MM.1S (cell line): ENCODE data around the gene XRCC6.

ENCODE experiments used
- DNase-seq: peaks from one replicate; pipeline ENCODE4 v3.0.0-alpha.2; 2015
- H2AFZ ChIP-seq: fragments of 300-600 bp; sonication (generic); 2 replicates; pipeline ENCODE4 v1.6.0; 2016; ENCODE audit warnings: antibody characterized with exemption, low read length
- H3F3A ChIP-seq: fragments of 300-600 bp; sonication (generic); 2 replicates; pipeline ENCODE4 v1.6.1; 2016; ENCODE audit warnings: mild to moderate bottlenecking, antibody characterized with exemption, low read length, moderate library complexity, mixed read lengths; ENCODE audit not compliant: insufficient read depth
- H3K27ac ChIP-seq: fragments of 300-600 bp; sonication (generic); 2 replicates; pipeline ENCODE4 v1.5.1; 2016; ENCODE audit warnings: mild to moderate bottlenecking, low read length
- H3K27me3 ChIP-seq: fragments of 300-600 bp; sonication (generic); replicated peaks from 2 replicates; pipeline ENCODE4 v1.6.0; 2016; ENCODE audit warnings: low read length; ENCODE audit not compliant: insufficient read depth
- H3K36me3 ChIP-seq: fragments of 300-600 bp; sonication (generic); replicated peaks from 2 replicates; pipeline ENCODE4 v1.6.1; 2016; ENCODE audit warnings: mild to moderate bottlenecking, low read length, mixed read lengths; ENCODE audit not compliant: insufficient read depth
- H3K4me1 ChIP-seq: fragments of 300-600 bp; sonication (generic); 2 replicates; pipeline ENCODE4 v1.6.1; 2016; ENCODE audit warnings: low read length, mixed read lengths
- H3K4me2 ChIP-seq: fragments of 300-600 bp; sonication (generic); 2 replicates; pipeline ENCODE4 v1.6.0; 2016; ENCODE audit warnings: low read depth, low read length
- H3K4me3 ChIP-seq: fragments of 300-600 bp; sonication (generic); 2 replicates; pipeline ENCODE4 v1.5.1; 2016; ENCODE audit warnings: low read length, mixed read lengths
- H3K79me2 ChIP-seq: fragments of 300-600 bp; sonication (generic); 2 replicates; pipeline ENCODE4 v1.6.1; 2016; ENCODE audit warnings: mixed run types, low read length, mixed read lengths
- H3K9ac ChIP-seq: fragments of 300-600 bp; sonication (generic); 2 replicates; pipeline ENCODE4 v1.6.1; 2016; ENCODE audit warnings: low read length, mixed read lengths
- H3K9me2 ChIP-seq: fragments of 300-600 bp; sonication (generic); replicated peaks from 2 replicates; pipeline ENCODE4 v1.6.1; 2016; ENCODE audit warnings: mild to moderate bottlenecking, low read length, mixed read lengths; ENCODE audit not compliant: insufficient read depth
- H3K9me3 ChIP-seq: fragments of 300-600 bp; sonication (generic); replicated peaks from 2 replicates; pipeline ENCODE4 v1.6.1; 2016; ENCODE audit warnings: mild to moderate bottlenecking, low read length, mixed read lengths; ENCODE audit not compliant: insufficient read depth
- H4K20me1 ChIP-seq: fragments of 300-600 bp; sonication (generic); 2 replicates; pipeline ENCODE4 v1.6.1; 2016; ENCODE audit warnings: mild to moderate bottlenecking, low read length, moderate library complexity, mixed read lengths; ENCODE audit not compliant: insufficient read depth
- EZH2 ChIP-seq: fragments of 300-600 bp; sonication (generic); optimal IDR thresholded peaks from 2 replicates; pipeline ENCODE3; 2017; ENCODE audit warnings: low read depth, mild to moderate bottlenecking, antibody characterized with exemption, low read length, mixed read lengths
- EZH2phosphoT487 ChIP-seq: fragments of 300-600 bp; sonication (generic); IDR thresholded peaks from 2 replicates; pipeline ENCODE4 v1.6.1; 2018; ENCODE audit warnings: antibody characterized with exemption, low read length
- TF ChIP-seq, protein P1 (sequence below): fragments of 300-600 bp; sonication (generic); IDR thresholded peaks from 2 replicates; pipeline ENCODE4 v1.5.1; 2016; ENCODE audit warnings: antibody characterized with exemption, low read length, mixed read lengths

Gene XRCC6

DNA sequence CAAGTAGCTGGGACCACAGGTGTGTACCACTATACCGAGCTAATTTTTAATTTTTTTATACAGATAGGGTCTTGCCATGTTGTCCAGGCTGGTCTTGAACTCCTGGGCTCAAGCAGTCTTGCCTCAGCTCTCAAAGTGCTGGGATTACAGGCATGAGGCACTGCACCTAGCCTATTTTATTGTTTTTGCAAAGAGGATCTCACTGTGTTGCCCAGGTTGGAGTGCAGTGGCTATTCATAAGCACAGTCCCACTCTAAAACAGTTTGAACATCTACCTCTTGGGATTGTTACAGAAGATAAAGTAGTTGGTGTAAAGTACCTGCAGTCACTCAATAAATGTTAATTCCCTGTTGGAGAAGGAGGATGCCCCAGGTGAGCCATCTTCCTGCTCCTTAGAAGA lies 29.1 kb downstream of the XRCC6 start:
- Histone ChIP-seq H3K9ac (no peak overlapping the region), H3K27ac (no peak overlapping the region), H3K79me2 (peaks cover 69% of the 10 kb centered on the region), H3K27me3 (no peaks in the 10 kb centered on the region), H3K9me2 (no peaks in the 10 kb centered on the region), H3K9me3 (no peaks in the 10 kb centered on the region), H3K4me2 (no peak overlapping the region), H3K4me3 (no peak overlapping the region), H2AFZ (no peak overlapping the region), H3K36me3 (peaks cover 11% of the 10 kb centered on the region; the same call in 1 of the 2 replicates), H4K20me1 (no peaks in the 10 kb centered on the region), H3F3A (peaks cover 26% of the 10 kb centered on the region), H3K4me1 (peaks cover 30% of the 10 kb centered on the region)
- TF ChIP-seq EZH2phosphoT487 (no peak), EZH2 (no peak)
- TF ChIP-seq, protein P1, sequence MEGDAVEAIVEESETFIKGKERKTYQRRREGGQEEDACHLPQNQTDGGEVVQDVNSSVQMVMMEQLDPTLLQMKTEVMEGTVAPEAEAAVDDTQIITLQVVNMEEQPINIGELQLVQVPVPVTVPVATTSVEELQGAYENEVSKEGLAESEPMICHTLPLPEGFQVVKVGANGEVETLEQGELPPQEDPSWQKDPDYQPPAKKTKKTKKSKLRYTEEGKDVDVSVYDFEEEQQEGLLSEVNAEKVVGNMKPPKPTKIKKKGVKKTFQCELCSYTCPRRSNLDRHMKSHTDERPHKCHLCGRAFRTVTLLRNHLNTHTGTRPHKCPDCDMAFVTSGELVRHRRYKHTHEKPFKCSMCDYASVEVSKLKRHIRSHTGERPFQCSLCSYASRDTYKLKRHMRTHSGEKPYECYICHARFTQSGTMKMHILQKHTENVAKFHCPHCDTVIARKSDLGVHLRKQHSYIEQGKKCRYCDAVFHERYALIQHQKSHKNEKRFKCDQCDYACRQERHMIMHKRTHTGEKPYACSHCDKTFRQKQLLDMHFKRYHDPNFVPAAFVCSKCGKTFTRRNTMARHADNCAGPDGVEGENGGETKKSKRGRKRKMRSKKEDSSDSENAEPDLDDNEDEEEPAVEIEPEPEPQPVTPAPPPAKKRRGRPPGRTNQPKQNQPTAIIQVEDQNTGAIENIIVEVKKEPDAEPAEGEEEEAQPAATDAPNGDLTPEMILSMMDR, result no peak
- DNase-seq, result no peak

GRCh38 chr22:41650821-41651220 lies 29.7 kb downstream of the XRCC6 start:
- no peaks in the 10 kb centered on the region for H3K9me2 ChIP-seq
- no peak overlapping the region for H3K4me3 ChIP-seq
- peaks cover 13% of the 10 kb centered on the region; the same call in 1 of the 2 replicates for H3K36me3 ChIP-seq
- no peak overlapping the region for H3K4me2 ChIP-seq
- TF ChIP-seq EZH2 (no peak), EZH2phosphoT487 (no peak)
- TF ChIP-seq, protein P1, result no peak
- H2AFZ ChIP-seq, result no peak overlapping the region
- no peaks in the 10 kb centered on the region for H4K20me1 ChIP-seq
- H3K4me1 ChIP-seq, result peaks cover 30% of the 10 kb centered on the region
- peaks cover 26% of the 10 kb centered on the region for H3F3A ChIP-seq
- no peak for DNase-seq
- no peak overlapping the region for H3K9ac ChIP-seq
- H3K27ac ChIP-seq, result no peak overlapping the region
- H3K9me3 ChIP-seq, result no peaks in the 10 kb centered on the region
- H3K79me2 ChIP-seq, result peaks cover 69% of the 10 kb centered on the region
- H3K27me3 ChIP-seq, result no peaks in the 10 kb centered on the region

GRCh38 chr22:41654322-41654721 lies 33.2 kb downstream of the XRCC6 start:
- Histone ChIP-seq H3K36me3 (peaks cover 30% of the 10 kb centered on the region; the same call in 1 of the 2 replicates), H4K20me1 (no peaks in the 10 kb centered on the region), H3K4me3 (no peak overlapping the region), H3K4me2 (peak overlapping the region; percentile 54; the same call in 1 of the 2 replicates), H3K9me3 (no peaks in the 10 kb centered on the region), H3F3A (peaks cover 26% of the 10 kb centered on the region), H2AFZ (no peak overlapping the region), H3K27ac (peak overlapping the region; percentile 71; the same call in 1 of the 2 replicates), H3K9ac (peak overlapping the region; percentile 21; the same call in 1 of the 2 replicates), H3K79me2 (peaks cover 68% of the 10 kb centered on the region), H3K27me3 (no peaks in the 10 kb centered on the region), H3K9me2 (no peaks in the 10 kb centered on the region), H3K4me1 (peaks cover 30% of the 10 kb centered on the region)
- peak; percentile 82 for DNase-seq
- TF ChIP-seq, protein P1, result peak; percentile 28; the same call in 1 of the 2 replicates
- no peak for TF ChIP-seq EZH2
